Nephron (organoid): ENCODE measurements around the gene FAHD1.

Source experiments
- H3K27ac Mint-ChIP-seq, 3 experiments: 2 replicates each; pipeline ENCODE4 v1.8.0; 2020; ENCODE audit warnings: mixed read lengths in 3 of 3, mild to moderate bottlenecking in 2 of 3, moderate library complexity in 1 of 3
- H3K27me3 Mint-ChIP-seq: 2 replicates; pipeline ENCODE4 v1.8.0; 2021; ENCODE audit warnings: low read depth, mild to moderate bottlenecking, moderate library complexity, mixed read lengths
- H3K36me3 Mint-ChIP-seq: 2 replicates; pipeline ENCODE4 v1.8.0; 2020; ENCODE audit warnings: low read depth, mixed read lengths
- H3K4me1 Mint-ChIP-seq: 2 replicates; pipeline ENCODE4 v1.8.0; 2020; ENCODE audit warnings: mixed read lengths
- H3K4me3 Mint-ChIP-seq, 3 experiments: 2 replicates each; pipeline ENCODE4 v1.8.0; 2020; ENCODE audit warnings: mild to moderate bottlenecking in 3 of 3, mixed read lengths in 3 of 3, moderate library complexity in 2 of 3
- H3K9me3 Mint-ChIP-seq: 2 replicates; pipeline ENCODE4 v1.8.0; 2020; ENCODE audit warnings: mixed read lengths
- TF ChIP-seq, protein P1 (sequence below), 3 experiments: fragments of 200-600 bp; sonication (generic); IDR thresholded peaks; one replicate each; pipeline ENCODE4 v1.5.0; 2021; ENCODE audit warnings: antibody characterized with exemption in 3 of 3; ENCODE audit not compliant: unreplicated experiment in 3 of 3

FAHD1 gene

DNA sequence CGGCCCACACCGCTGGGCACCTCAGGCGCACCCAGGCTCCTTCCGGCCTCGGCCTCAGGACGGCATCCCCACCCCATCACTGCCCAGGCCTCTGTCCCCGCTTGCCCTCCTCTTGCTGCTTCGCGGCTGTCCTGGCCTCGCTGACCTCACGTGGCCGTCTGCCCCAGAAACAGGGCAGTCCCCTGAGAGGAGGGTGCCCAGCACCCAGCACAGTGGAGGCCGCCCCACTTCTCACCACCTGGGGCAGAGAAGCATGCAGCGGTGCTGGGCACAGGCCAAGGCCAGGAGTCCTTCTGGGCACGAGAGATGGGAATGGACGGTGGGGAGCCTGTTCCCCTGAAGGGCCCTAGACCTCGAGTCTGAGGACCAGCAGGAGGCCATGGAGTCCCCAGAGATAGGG lies 9.3 kb upstream of the FAHD1 start:
- Mint-ChIP-seq H3K27me3 (no peaks in the 10 kb centered on the region), H3K36me3 (peaks cover 16% of the 10 kb centered on the region), H3K4me1 (no peaks in the 10 kb centered on the region), H3K27ac (no peak overlapping the region), H3K4me3 (no peak overlapping the region), H3K9me3 (no peaks in the 10 kb centered on the region)
- TF ChIP-seq, protein P1, sequence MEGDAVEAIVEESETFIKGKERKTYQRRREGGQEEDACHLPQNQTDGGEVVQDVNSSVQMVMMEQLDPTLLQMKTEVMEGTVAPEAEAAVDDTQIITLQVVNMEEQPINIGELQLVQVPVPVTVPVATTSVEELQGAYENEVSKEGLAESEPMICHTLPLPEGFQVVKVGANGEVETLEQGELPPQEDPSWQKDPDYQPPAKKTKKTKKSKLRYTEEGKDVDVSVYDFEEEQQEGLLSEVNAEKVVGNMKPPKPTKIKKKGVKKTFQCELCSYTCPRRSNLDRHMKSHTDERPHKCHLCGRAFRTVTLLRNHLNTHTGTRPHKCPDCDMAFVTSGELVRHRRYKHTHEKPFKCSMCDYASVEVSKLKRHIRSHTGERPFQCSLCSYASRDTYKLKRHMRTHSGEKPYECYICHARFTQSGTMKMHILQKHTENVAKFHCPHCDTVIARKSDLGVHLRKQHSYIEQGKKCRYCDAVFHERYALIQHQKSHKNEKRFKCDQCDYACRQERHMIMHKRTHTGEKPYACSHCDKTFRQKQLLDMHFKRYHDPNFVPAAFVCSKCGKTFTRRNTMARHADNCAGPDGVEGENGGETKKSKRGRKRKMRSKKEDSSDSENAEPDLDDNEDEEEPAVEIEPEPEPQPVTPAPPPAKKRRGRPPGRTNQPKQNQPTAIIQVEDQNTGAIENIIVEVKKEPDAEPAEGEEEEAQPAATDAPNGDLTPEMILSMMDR (IDR thresholded peaks at IDR 0.05; ENCODE audit: unreplicated experiment in 3 of 3): no peak

DNA sequence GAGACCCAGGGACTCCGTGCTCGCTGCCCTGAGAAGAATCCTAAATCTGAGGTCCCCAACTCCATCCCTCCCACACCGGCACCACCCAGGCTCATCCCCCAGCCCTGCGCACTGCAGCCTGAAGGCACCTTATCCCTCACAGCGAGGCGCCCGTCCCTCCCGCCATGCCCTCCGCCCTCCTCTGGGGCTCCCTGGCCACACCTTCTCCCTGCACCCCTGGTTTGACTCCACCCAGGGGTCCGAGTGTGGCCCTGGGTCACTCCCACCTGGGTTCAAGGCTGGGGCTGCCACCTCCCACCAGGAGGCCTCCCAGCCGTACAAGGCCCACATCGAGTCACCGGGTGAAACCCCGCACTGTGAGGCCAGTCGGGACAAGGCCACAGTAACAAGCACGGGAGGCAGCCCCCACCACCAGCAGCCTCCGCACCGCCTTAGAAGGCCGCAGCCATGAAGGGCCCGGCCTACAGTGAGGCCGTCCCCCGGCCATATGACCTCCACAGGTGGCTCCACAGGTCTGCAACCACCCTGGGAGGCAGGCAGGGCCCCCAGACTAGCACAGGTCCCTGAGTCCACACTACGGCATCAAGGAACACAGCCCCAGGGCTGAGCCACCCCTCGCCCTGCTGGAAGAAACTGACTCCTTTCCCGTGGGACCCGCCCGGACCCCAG lies 8.7 kb upstream of the FAHD1 start:
- Mint-ChIP-seq H3K27me3 (no peaks in the 10 kb centered on the region), H3K4me1 (no peaks in the 10 kb centered on the region), H3K36me3 (peaks cover 14% of the 10 kb centered on the region), H3K27ac (no peak overlapping the region), H3K4me3 (no peak overlapping the region), H3K9me3 (no peaks in the 10 kb centered on the region)
- TF ChIP-seq, protein P1 (IDR thresholded peaks at IDR 0.05; ENCODE audit: unreplicated experiment in 3 of 3): no peak

DNA sequence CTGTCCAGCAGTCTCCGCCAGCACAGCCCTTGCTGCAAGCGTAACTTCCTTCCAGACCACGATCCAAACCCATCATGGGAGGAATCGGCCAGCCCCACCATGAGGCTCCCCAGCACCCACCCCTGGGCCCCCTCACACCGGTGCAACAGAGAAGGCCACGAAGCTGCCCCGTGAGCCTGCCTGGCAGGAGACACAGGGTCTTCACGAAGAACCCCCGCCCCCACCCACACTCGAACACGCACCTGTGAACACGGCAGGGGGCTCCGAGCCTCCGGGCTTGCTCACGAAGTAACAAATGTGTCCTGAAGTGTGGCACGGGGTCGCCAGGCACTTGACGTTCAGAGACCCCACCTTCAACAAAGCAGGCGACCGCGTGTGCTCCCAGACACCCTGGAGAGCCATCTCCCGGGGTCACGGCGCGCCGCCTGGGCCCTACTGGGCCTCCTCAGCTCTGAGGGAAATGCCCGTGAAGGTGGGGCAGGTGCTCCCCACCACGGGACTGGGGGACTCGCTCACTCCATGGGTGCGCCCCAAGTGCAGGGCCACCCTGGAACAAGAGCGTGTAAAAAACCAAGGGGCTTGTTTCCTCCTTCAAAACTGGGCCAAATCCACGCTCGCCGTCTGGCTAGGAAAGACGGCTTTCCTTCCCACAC lies 8.0 kb upstream of the FAHD1 start:
- TF ChIP-seq, protein P1 (IDR thresholded peaks at IDR 0.05; ENCODE audit: unreplicated experiment in 3 of 3): no peak
- Mint-ChIP-seq H3K27ac (no peak overlapping the region), H3K36me3 (peaks cover 7% of the 10 kb centered on the region), H3K9me3 (no peaks in the 10 kb centered on the region), H3K4me3 (no peak overlapping the region), H3K27me3 (no peaks in the 10 kb centered on the region), H3K4me1 (no peaks in the 10 kb centered on the region)

DNA sequence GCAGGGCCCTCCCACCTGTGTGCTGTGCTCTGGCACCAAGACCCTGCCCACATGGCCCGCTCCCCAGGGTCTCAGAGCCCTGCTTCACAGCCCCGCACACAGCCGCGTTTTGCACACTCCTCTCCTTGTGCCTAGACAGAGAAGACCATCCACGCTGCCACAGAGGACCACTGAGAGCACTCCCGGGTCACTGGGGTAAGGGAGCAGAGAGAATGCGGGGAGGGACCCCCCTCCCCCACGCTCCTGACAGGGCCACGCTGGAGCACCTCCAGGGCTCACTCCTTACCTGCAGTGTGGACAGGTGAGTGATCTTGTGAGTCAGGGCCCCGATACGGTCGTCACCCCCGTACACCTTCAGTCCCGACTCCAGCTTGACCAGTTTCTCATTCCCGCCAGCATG lies 7.4 kb upstream of the FAHD1 start:
- Mint-ChIP-seq H3K36me3 (peaks cover 7% of the 10 kb centered on the region), H3K9me3 (no peaks in the 10 kb centered on the region), H3K4me3 (no peak overlapping the region), H3K27me3 (no peaks in the 10 kb centered on the region), H3K27ac (no peak overlapping the region), H3K4me1 (peaks cover 3% of the 10 kb centered on the region)
- TF ChIP-seq, protein P1 (IDR thresholded peaks at IDR 0.05; ENCODE audit: unreplicated experiment in 3 of 3): no peak

DNA sequence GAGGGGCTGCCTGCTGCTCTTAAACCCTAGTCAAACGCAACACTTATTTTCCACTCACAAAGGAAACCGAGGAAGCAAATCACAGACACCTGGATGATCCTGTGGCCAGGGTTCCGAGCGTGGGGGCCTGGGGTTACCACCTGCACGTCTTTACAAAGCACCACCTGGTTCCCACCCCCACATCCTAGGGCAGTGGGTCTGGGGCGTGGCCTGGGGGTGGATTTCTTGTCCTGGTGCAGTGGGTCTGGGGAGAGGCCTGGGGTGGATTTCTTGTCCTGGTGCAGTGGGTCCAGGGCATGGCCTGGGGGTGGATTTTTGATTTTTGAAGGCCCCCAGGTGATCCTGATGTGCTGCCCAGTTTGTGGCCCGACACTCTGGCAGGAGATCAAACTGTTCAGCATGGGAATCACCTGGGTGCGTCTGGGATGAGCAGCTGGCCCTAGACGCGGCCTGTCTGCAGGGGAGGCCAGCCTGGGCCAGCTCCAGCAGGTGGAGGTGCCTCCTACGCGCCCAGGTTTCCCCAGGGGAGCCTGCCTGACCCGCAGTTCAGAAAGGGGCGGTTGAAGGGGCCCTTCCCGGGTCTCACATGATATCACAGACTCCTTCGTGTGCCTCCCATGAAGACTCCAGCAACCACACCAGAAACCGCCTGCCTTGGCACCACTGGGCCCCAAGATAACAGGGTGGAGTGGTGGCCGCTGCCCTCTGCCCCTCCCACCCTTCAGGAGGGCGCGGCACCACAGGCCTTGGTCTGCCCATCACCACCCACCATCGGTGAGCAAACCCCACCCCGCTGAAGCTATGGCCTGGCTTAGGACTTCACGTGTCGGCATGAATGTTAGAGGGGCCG lies 6.7 kb upstream of the FAHD1 start:
- H3K27ac Mint-ChIP-seq: no peak overlapping the region
- H3K36me3 Mint-ChIP-seq: peaks cover 3% of the 10 kb centered on the region
- no peak overlapping the region for H3K4me3 Mint-ChIP-seq
- TF ChIP-seq, protein P1 (IDR thresholded peaks at IDR 0.05; ENCODE audit: unreplicated experiment in 3 of 3): no peak
- H3K4me1 Mint-ChIP-seq: peaks cover 5% of the 10 kb centered on the region
- H3K9me3 Mint-ChIP-seq: no peaks in the 10 kb centered on the region
- no peaks in the 10 kb centered on the region for H3K27me3 Mint-ChIP-seq
